ENCODE measurements around the gene MRPL12. TPM values are rescaled to one million over a fixed set of nuclear protein-coding genes. Genes with fewer than 3 reads are reported as not detected.

Gene MRPL12
- total RNA-seq, 2 donors from 2014 or later = 106 to 225 TPM

DNA sequence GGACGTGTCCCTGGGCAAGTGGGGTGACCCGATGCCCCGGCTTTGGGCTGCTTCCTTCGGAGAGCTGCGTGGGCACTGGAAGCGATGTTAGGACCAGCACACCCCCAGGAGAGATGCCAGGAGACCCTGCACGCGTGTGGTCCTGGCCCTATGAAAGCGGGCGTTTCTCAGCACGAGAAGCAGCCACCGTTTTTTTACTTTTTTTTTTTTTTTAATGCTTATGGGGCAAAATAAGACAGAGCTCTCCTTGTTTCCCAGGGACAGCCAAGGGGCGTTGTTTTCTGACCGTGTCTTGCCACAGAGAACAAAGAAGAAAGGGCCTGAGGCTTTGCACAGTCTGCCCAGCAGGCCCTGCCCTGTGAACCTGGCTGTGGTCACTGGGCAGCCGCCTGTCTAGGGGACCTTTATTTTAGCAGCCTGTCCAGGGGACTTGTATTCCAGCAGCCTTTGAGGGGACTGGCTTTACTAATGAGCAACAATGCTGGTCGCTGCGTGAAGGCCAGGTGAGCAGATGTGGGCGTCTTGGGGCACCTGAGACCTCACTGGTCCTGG is 9.9 kb downstream of the MRPL12 start:
- no peaks in the 10 kb centered on the region for H3K27me3 ChIP-seq
- peak overlapping the region; percentile 48 for H3K27ac ChIP-seq
- H3K9ac ChIP-seq (ENCODE audit: low read depth in 2 of 2, low read length in 2 of 2) = peak overlapping the region; percentile 78 to 86
- H3K9me3 ChIP-seq = no peaks in the 10 kb centered on the region
- intact Hi-C loops (cut with DNase I) = no loop called here
- peak overlapping the region; percentile 75 for H3K4me3 ChIP-seq
- no peaks in the 10 kb centered on the region for H3K36me3 ChIP-seq
- H3K4me1 ChIP-seq = peaks cover 35% of the 10 kb centered on the region
- TF ChIP-seq CTCF (IDR thresholded peaks at IDR 0.05) = no peak
- no peak for DNase-seq

DNA sequence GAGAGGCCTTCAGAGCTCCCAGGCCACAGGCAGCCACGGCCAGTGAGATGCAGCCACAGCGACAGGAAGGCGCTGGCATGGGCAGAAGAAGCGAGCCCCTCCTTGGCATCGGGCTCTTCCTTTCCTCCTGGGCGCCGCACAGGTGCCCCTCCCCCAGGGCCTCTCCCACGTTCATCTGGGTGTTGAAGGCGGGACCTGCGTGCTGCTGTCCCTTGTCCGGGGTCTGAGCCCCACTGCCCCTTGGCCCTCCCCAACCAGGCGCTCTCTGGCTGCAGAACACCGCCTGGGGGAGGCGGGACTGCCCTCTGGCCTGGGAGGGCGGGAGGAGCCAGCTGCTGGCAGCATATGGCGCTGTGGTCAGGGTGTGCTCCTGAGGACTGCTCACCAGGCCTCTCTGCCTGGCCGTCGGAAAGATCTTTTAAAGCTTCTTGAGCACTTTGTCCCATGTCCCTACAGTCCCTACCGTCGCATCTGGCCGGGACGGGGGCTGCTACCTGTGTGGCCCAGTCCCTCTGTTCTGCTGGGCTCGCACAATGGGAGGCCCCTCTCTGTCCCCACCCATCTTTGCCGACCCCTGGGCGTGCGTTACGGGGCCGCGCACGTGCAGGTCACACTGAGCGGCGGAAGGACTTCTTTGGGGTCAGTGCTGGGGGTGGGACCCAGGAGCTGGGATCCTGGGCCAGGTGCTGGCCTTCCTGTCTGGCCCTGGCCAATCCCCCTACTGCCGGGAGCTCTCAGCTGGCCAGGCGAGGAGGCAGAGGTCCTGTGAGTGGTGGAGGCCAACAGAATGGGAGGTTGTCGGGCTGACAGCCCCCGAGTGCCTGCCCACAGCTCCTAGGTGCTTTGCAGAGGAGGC is 10.6 kb downstream of the MRPL12 start:
- Histone ChIP-seq H3K27me3 (no peaks in the 10 kb centered on the region), H3K36me3 (no peaks in the 10 kb centered on the region), H3K4me3 (peak overlapping the region; percentile 75), H3K27ac (peak overlapping the region; percentile 48), H3K9ac (ENCODE audit: low read depth in 2 of 2, low read length in 2 of 2) (peak overlapping the region; percentile 78 to 86), H3K4me1 (peaks cover 35% of the 10 kb centered on the region), H3K9me3 (no peaks in the 10 kb centered on the region)
- DNase-seq = peak; percentile 81
- no peak for TF ChIP-seq CTCF (IDR thresholded peaks at IDR 0.05)
- intact Hi-C loops (cut with DNase I) = no loop called here

GRCh38 chr17:81714412-81715106 is 11.4 kb downstream of the MRPL12 start:
- TF ChIP-seq CTCF (IDR thresholded peaks at IDR 0.05) = no peak
- DNase-seq = no peak
- Histone ChIP-seq H3K9me3 (no peaks in the 10 kb centered on the region), H3K27ac (no peak overlapping the region), H3K27me3 (no peaks in the 10 kb centered on the region), H3K36me3 (no peaks in the 10 kb centered on the region), H3K9ac (ENCODE audit: low read depth in 2 of 2, low read length in 2 of 2) (peak overlapping the region; percentile 78 to 86), H3K4me3 (no peak overlapping the region), H3K4me1 (peaks cover 35% of the 10 kb centered on the region)
- intact Hi-C loops (cut with DNase I) = no loop called here

DNA sequence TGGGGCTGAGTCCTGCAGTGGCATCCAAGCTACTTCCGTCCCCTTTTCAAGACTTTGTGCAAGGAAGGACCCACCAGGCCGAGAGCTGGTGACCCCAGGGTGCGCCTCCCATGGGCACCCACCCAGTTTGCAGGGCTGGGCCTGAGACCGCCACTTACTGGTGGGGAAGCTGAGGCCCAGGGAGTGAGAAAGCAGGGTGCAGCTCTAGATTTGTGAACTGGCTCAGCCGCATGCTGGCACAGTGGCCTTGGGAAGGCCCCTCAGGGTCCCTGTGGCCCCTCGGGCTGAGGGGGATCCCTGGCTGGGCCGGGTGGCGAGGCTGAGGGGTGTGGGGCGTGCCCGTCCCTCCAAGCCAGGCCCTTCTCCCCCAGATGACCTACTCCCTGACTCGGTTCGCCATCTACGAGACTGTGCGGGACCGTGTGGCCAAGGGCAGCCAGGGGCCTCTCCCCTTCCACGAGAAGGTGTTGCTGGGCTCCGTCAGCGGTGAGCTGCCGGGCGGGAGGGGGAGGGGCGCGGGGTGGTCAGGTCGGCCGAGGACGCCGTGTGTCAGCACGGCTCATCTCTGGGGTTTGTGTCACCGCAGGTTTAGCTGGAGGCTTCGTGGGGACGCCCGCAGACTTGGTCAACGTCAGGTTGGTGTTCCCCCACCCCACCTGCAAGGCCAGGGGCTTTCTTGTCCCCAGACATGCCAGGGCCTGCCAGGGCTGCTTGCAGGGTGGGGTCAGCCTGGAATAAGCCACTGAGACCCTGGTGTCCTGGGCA is 12.1 kb downstream of the MRPL12 start:
- intact Hi-C loops (cut with DNase I) = no loop called here
- DNase-seq = no peak
- no peaks in the 10 kb centered on the region for H3K36me3 ChIP-seq

More for the DNA sequence above, 12.1 kb downstream of the MRPL12 start:
- Histone ChIP-seq H3K9ac (ENCODE audit: low read depth in 2 of 2, low read length in 2 of 2) (no peak overlapping the region), H3K4me1 (peaks cover 30% of the 10 kb centered on the region), H3K27me3 (no peaks in the 10 kb centered on the region), H3K27ac (no peak overlapping the region), H3K9me3 (no peaks in the 10 kb centered on the region), H3K4me3 (no peak overlapping the region)
- no peak for TF ChIP-seq CTCF (IDR thresholded peaks at IDR 0.05)
